ENCODE measurements around the gene KHDRBS2. TPM values are rescaled to one million over a fixed set of nuclear protein-coding genes. Genes with fewer than 3 reads are reported as not detected.

Gene KHDRBS2
- total and polyA plus RNA-seq, 2 of the 4 experiments (the other 2 are of a cell fraction) = not detected

GRCh38 chr6:61947311-61947947 lies 338.6 kb downstream of the KHDRBS2 start:
- H4K5ac ChIP-seq (ENCODE audit: low read depth, low read length) = no peak overlapping the region
- no peak overlapping the region for H2BK120ac ChIP-seq (ENCODE audit: low read depth, low read length)
- no peaks in the 10 kb centered on the region for H4K20me1 ChIP-seq (ENCODE audit: insufficient read depth, low read length)
- no peak for ATAC-seq (ENCODE audit: low read depth)
- H3K56ac ChIP-seq (ENCODE audit: extremely low read depth, insufficient read depth, low read length) = no peak overlapping the region
- H4K91ac ChIP-seq (ENCODE audit: insufficient read depth, low read depth, low read length) = no peak overlapping the region
- H3K27me3 ChIP-seq (ENCODE audit: control insufficient read depth, insufficient read depth, low read length) = no peaks in the 10 kb centered on the region
- BruUV-seq (replicated peaks) = no TSS peak
- H3K4me1 ChIP-seq (ENCODE audit: control insufficient read depth, insufficient read depth, low read length) = no peaks in the 10 kb centered on the region
- CTCF ChIA-PET = no interaction called here
- no peak overlapping the region for H4K8ac ChIP-seq (ENCODE audit: low read depth in 2 of 2, low read length in 2 of 2)
- no peak overlapping the region for H2BK20ac ChIP-seq (ENCODE audit: low read depth, low read length)
- TF ChIP-seq CTCF (conservative IDR thresholded peaks at IDR 0.05; ENCODE audit: low read depth, low read length) (no peak), POLR2A (IDR thresholded peaks at IDR 0.05; ENCODE audit: low read depth, low read length) (no peak), CHD1 (IDR thresholded peaks at IDR 0.05; ENCODE audit: low read depth, low read length) (no peak), MAZ (IDR thresholded peaks at IDR 0.05; ENCODE audit: borderline replicate concordance, low read depth, low read length) (no peak), MXI1 (IDR thresholded peaks at IDR 0.05; ENCODE audit: borderline replicate concordance, low read depth, low read length) (no peak), USF2 (IDR thresholded peaks at IDR 0.05; ENCODE audit: low read depth, low read length) (no peak)
- H3K18ac ChIP-seq (ENCODE audit: low read depth, low read length) = no peak overlapping the region
- H2BK15ac ChIP-seq (ENCODE audit: low read depth, low read length) = no peak overlapping the region
- H3K9me1 ChIP-seq (ENCODE audit: insufficient read depth, low read length) = no peaks in the 10 kb centered on the region
- H2BK5ac ChIP-seq (ENCODE audit: low read depth, low read length, poor library complexity, severe bottlenecking) = no peak overlapping the region
- no peaks in the 10 kb centered on the region for H3K36me3 ChIP-seq (ENCODE audit: control insufficient read depth, insufficient read depth, low read length)
- no peak overlapping the region for H3K4ac ChIP-seq (ENCODE audit: low read depth, low read length)
- POLR2A ChIA-PET (ENCODE audit: unreplicated experiment) = no interaction called here
- no peak overlapping the region for H2AFZ ChIP-seq (replicated peaks; ENCODE audit: low read length, poor library complexity)
- no peak overlapping the region for H3K4me3 ChIP-seq (ENCODE audit: insufficient read depth, low read depth, low read length)
- no peak overlapping the region for H3K14ac ChIP-seq (replicated peaks; ENCODE audit: low read depth, low read length)
- no peak overlapping the region for H3K23ac ChIP-seq (ENCODE audit: low read depth, low read length)
- dilution Hi-C loops (cut with HindIII; ENCODE audit: low sequenced_read_pairs, unreplicated experiment) = no loop called here
- H3K9ac ChIP-seq (ENCODE audit: low read depth, low read length) = no peak overlapping the region
- intact Hi-C loops (cut with micrococcal nuclease) = no loop called here
- H3K79me1 ChIP-seq (ENCODE audit: low read depth in 1 of 2, low read length in 2 of 2) = no peaks in the 10 kb centered on the region
- no peak overlapping the region for H3K4me2 ChIP-seq (ENCODE audit: low read depth, low read length)
- DNase-seq = no peak
- in situ Hi-C loops (cut with MboI; ENCODE audit: low sequenced_read_pairs) = no loop called here
- H3K27ac ChIP-seq (ENCODE audit: insufficient read depth, low read length) = no peak overlapping the region
- no peaks in the 10 kb centered on the region for H3K9me3 ChIP-seq (ENCODE audit: control insufficient read depth, insufficient read depth, low read length)
- H2AK5ac ChIP-seq (ENCODE audit: low read depth, low read length) = no peak overlapping the region
- no peak overlapping the region for H2AK9ac ChIP-seq (replicated peaks; ENCODE audit: low read depth, low read length, poor library complexity)

Measured in IMR-90 (cell line).